Pancreas (tissue), 10 donors: ENCODE results near the gene ATF7IP2. TPM values are rescaled to one million over a fixed set of nuclear protein-coding genes. Genes with fewer than 3 reads are reported as not detected.

Experiments
- ATAC-seq, 4 donors: fragments of 200-7000 bp; cut with Tn5 transposase; one replicate each; pipeline versions ENCODE4 v1.8.0 to v1.9.1; 2020; ENCODE audit warnings: mild to moderate bottlenecking in 4 of 4, moderate library complexity in 4 of 4
- DNase-seq, 6 donors: peaks; one replicate each; pipeline ENCODE4 v3.0.0-alpha.2; 2020
- FAIRE-seq: peaks from 2 replicates; lab custom pipeline; 2012; peaks lifted over from hg19 to GRCh38; lab: Jason Lieb, UNC
- H3K27ac ChIP-seq, 4 donors: fragments of 200-600 bp; sonication (generic); 1 replicate in 3 of 4; 2 replicates in 1 of 4; pipeline versions ENCODE4 v1.5.0 to v1.8.0; 2020
- H3K27me3 ChIP-seq, 4 donors: fragments of 200-600 bp; one replicate each; pipeline ENCODE4 v1.8.0; 2021
- H3K36me3 ChIP-seq, 3 donors: fragments of 200-600 bp; sonication (generic) in 1 of 3; one replicate each; pipeline versions ENCODE4 v1.5.0 to v1.8.0; 2020 to 2021
- H3K4me1 ChIP-seq, 3 donors: fragments of 200-600 bp; one replicate each; pipeline ENCODE4 v1.8.0; 2021
- H3K4me3 ChIP-seq, 4 donors: fragments of 200-600 bp; sonication (generic) in 2 of 4; one replicate each; pipeline versions ENCODE4 v1.5.0 to v1.8.0; 2020 to 2021
- H3K9me3 ChIP-seq, 4 donors: fragments of 200-600 bp; one replicate each; pipeline ENCODE4 v1.8.0; 2021
- CTCF ChIP-seq, 4 donors: fragments of 200-600 bp; sonication (generic) in 3 of 4; IDR thresholded peaks; one replicate each; pipeline versions ENCODE4 v1.5.0 to v1.8.0; 2021; ENCODE audit warnings: antibody characterized with exemption in 4 of 4
- WGBS, 2 donors: extraction: QIAGEN DNeasy Blood & Tissue Kit; methylation state at CpG; one replicate each; pipeline ENCODE4 v1.1.7; 2013; 5-methylcytosine and 5-hydroxymethylcytosine counted together
- intact Hi-C, 3 donors: fragments of 100-400 bp; cut with DNase I; formaldehyde crosslinking; loops; one replicate each; pipeline versions ENCODE4 v1.11.1 to v1.14.2; 2022
- polyA plus RNA-seq, 2 donors: library from polyadenylated mRNA; stranded (reverse); fragments of 200-250 nt; gene quantifications; one replicate each; pipeline ENCODE4 v1.2.3, GENCODE V29; 2013
- total RNA-seq, 6 donors: library from RNA; stranded (reverse); fragmentation: NEBNext Ultra II Directional in 4 of 6; extraction: Animal tissue kit (Norgen Biotek cat#: 25700) in 4 of 6; gene quantifications; one replicate each; pipeline versions ENCODE4 v1.2.1 to v1.2.4, GENCODE V29; 2021 to 2023
- donor health status: healthy with polysubstance abuse.
- donor health status: DM: no; HTN: no; CAD: no; lungs with moderate emphysema.
- donor health status: DM: no; HTN: no; CAD: no.
- donor health status: control.
- donor health status: control.
- donor health status: Bipolar disorder and iron deficiency.
- donor health status: DM: yes; HTN: yes; CAD: no.
- donor health status: DM: no; HTN: no; CAD: no.
- donor health status: DM: no; HTN: no; CAD: no.
- donor health status: DM: yes; HTN: yes; CAD: no.

The ATF7IP2 gene
- total and polyA plus RNA-seq, 8 donors: 11.0 to 37.4 (median 16.6) TPM

DNA sequence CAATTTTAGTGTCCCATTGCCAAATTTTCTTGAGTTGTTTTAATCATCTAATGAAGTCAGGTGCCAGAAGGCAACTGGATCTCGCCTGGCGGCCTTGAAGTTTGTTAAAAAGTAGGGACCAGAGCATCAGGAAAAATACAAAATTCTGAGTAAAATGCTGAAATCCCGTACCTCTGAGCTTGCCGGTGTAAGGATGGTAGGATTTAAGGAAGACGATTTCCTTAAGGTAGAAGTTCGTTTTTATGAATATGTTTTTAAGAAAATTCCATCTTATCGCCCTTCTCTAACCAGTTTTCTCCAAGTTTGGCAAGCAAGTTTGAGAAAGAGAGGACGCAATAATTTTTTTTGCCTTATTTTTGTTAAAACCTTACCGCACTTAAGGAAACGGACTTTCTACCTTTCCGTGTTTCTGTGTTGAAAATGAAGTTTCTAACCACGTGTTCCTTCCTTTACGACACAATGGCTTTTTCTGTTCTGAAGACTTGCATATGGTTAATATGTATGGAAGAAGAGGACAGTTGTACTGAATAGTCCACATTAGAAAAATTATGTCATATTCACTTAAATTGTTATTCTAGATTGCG lies 748 bp downstream of the ATF7IP2 start:
- H3K27me3 ChIP-seq: no peaks in the 10 kb centered on the region
- intact Hi-C loops: no loop called here
- TF ChIP-seq CTCF (IDR thresholded peaks at IDR 0.05): no peak
- H3K4me1 ChIP-seq: no peaks in the 10 kb centered on the region
- peak in 3 of 4 donors; percentile 19 to 35 (median 29) for ATAC-seq
- no peak for FAIRE-seq
- peak overlapping the region; percentile 37 to 76 (median 54) for H3K27ac ChIP-seq
- H3K4me3 ChIP-seq: peak overlapping the region; percentile 27 to 55 (median 44)
- H3K9me3 ChIP-seq: no peaks in the 10 kb centered on the region
- no peak for DNase-seq
- H3K36me3 ChIP-seq: no peaks in the 10 kb centered on the region
- 9 to 17% methylated on average over 14 of the region's 14 CpGs for WGBS, 2 donors

- no peak for TF ChIP-seq CTCF (IDR thresholded peaks at IDR 0.05)
- no peak for DNase-seq
- Histone ChIP-seq H3K27me3 (no peaks in the 10 kb centered on the region), H3K36me3 (no peaks in the 10 kb centered on the region), H3K9me3 (no peaks in the 10 kb centered on the region), H3K4me1 (no peaks in the 10 kb centered on the region), H3K4me3 (peak overlapping the region; percentile 27 to 55 (median 44)), H3K27ac (no peak overlapping the region)
- intact Hi-C loops: no loop called here
- no peak for ATAC-seq
- WGBS, 2 donors: 40 to 51% methylated on average over 5 of the region's 5 CpGs
- no peak for FAIRE-seq
These were observed 1.3 kb downstream of the ATF7IP2 start for GRCh38 chr16:10387188-10387617.

GRCh38 chr16:10388988-10389387 lies 3.1 kb downstream of the ATF7IP2 start:
- no peak for ATAC-seq
- 45 to 56% methylated on average over 5 of the region's 5 CpGs for WGBS, 2 donors
- intact Hi-C loops: no loop called here
- no peaks in the 10 kb centered on the region for H3K36me3 ChIP-seq
- no peak overlapping the region for H3K27ac ChIP-seq
- H3K9me3 ChIP-seq: no peaks in the 10 kb centered on the region
- H3K4me3 ChIP-seq: no peak overlapping the region
- FAIRE-seq: no peak
- no peak for DNase-seq
- no peaks in the 10 kb centered on the region for H3K4me1 ChIP-seq
- H3K27me3 ChIP-seq: no peaks in the 10 kb centered on the region
- no peak for TF ChIP-seq CTCF (IDR thresholded peaks at IDR 0.05)

DNA sequence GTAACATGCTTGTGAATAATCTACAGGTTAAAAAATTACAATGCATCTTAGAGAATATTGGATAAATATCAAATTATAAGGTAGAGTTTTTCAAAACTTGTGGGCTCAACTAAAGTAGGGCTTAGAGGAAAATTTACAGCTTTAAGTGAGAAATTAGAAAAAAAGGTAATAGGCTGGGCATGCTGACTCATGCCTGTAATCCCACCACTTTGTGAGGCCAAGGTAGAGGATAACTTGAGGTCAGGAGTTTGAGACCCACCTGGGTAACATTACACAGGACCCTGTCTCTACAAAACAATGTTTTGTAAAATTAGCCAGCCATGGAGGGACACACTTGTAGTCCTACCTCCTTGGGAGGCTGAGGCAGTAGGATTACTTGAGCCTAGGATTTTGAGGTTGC lies 4.5 kb downstream of the ATF7IP2 start:
- Histone ChIP-seq H3K4me3 (no peak overlapping the region), H3K9me3 (no peaks in the 10 kb centered on the region), H3K36me3 (no peaks in the 10 kb centered on the region), H3K4me1 (no peaks in the 10 kb centered on the region), H3K27ac (no peak overlapping the region), H3K27me3 (no peaks in the 10 kb centered on the region)
- DNase-seq (no peak), ATAC-seq (no peak), FAIRE-seq (no peak)
- no peak for TF ChIP-seq CTCF (IDR thresholded peaks at IDR 0.05)
- intact Hi-C loops: no loop called here

- Histone ChIP-seq H3K27ac (no peak overlapping the region), H3K4me3 (no peak overlapping the region), H3K9me3 (no peaks in the 10 kb centered on the region), H3K36me3 (no peaks in the 10 kb centered on the region), H3K4me1 (no peaks in the 10 kb centered on the region), H3K27me3 (no peaks in the 10 kb centered on the region)
- FAIRE-seq (no peak), DNase-seq (no peak), ATAC-seq (no peak)
- intact Hi-C loops: no loop called here
- TF ChIP-seq CTCF (IDR thresholded peaks at IDR 0.05): no peak
- 94 to 96% methylated on average over 5 of the region's 5 CpGs for WGBS, 2 donors
These were observed 5.0 kb downstream of the ATF7IP2 start for GRCh38 chr16:10390867-10391266.
